HEK293T (cell line): ENCODE data around the gene PSMD5.

Source experiments
- FOXK2 ChIP-seq: fragments of 450-650 bp; IDR thresholded peaks from 2 replicates; pipeline ENCODE4 v1.6.1; 2016; ENCODE audit warnings: mild to moderate bottlenecking
- SP1 ChIP-seq: fragments of 450-650 bp; IDR thresholded peaks from 2 replicates; pipeline ENCODE4 v1.6.1; 2017

DNA sequence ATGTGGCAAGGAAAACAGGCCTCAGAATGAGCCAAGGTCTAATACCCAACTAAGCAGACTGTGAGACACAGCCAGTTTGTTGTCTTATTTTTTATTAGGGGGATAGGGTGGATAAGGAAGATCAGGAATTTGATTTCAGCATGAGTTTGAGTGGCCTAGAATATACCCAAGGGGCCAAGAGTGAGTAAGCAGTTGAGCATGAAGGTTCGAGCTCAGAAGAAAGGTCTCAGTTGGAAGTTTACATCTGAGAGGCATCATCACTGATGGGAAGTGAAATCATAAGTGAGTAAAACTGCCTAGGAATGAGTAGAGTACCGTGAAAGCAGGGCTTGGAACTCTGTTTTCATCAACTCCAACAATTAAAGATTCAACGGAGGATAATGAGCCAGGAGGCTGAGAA, 12.6 kb downstream of the PSMD5 start:
- TF ChIP-seq FOXK2, result no peak
- TF ChIP-seq SP1, result no peak
